GM19099 (cell line): ENCODE data around the gene CCDC85A.

Experiments used
- POLR2A ChIP-seq: IDR thresholded peaks from 3 replicates; pipeline ENCODE4 v1.6.1; 2011; ENCODE audit warnings: low read depth; ENCODE audit not compliant: insufficient read length; ENCODE audit errors: extremely low read depth

Gene CCDC85A

DNA sequence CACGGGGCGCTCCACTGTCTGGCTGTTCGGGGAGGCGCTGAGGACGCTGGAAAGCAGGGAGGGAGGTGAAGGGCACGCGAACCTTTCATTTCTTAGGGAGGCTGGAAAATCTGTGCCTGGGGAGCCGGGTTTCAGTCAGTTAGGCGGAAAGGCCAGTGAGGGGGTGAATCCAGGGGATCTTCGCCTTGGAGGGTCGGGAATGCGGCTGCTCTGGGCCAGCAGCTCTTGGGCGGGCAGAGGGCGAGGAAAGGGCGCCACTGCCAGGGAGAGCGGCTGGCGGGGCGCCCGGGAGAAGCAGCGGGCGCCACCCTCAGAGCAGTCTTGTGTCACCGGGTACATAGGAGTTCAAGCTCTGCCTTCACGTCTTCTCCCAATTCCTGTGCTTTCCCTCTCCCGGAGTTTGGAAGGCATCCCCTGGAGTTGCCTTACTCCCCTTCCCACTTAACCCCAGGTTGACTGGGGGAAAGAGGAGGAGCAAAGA is 1.4 kb downstream of the CCDC85A start:
- no peak for TF ChIP-seq POLR2A

DNA sequence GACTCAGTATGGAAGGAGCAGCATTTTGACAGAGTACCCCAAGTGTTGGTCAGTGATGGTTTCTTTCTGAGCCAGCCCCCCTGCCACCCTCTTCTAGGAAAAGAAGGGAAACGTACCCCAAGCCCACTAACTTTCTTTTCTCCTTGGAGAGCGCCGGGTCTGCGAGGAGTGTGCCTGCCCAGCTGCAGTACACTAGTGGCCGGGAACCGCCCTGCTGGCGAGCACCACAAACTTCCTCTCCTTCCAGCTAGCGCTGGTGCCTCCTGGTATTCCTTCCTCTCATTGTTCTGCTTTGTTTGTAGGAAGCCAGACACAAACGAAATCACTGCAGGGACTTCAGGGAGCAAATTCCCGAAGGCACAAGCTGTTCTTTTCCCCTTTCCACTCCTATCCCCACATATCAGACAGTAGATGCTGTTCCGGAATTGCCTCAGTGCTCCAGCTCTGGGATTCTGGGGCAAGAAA is 1.8 kb downstream of the CCDC85A start:
- no peak for TF ChIP-seq POLR2A

DNA sequence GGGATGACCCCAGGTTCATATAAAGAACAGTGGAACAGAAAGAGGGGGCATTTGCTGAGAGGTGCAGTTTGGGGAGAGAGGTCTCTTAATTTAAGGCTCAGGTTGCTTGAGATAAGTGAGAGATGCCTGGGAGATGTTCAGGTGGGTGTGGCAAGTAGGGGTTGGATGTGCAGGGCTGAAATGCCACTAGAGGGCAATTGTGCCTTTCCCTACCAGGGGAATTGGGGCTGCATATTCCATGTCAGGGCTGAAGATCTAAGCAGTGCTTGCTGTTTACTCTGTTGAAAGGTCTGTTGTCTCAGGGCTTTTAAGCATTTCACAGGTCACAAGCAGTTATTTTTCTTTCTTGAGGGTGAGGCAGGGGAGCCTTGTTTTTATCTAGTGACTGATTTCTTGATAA is 7.8 kb downstream of the CCDC85A start:
- no peak for TF ChIP-seq POLR2A

DNA sequence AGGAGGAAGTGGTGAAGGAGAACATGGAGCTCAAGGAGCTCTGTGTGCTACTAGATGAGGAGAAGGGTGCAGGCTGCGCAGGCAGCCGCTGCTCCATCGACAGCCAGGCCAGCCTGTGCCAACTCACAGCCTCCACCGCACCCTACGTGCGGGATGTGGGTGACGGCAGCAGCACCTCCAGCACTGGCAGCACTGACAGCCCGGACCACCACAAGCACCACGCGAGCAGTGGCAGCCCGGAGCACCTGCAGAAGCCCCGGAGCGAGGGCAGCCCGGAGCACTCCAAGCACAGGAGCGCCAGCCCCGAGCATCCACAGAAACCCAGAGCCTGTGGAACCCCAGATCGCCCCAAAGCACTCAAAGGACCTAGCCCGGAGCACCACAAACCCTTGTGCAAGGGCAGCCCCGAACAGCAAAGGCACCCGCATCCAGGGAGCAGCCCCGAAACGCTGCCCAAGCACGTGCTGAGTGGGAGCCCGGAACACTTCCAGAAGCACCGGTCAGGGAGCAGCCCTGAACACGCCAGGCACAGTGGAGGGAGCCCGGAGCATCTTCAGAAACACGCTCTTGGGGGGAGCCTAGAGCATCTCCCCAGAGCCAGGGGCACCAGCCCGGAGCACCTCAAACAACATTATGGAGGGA is 9.0 kb downstream of the CCDC85A start:
- TF ChIP-seq POLR2A, result no peak

DNA sequence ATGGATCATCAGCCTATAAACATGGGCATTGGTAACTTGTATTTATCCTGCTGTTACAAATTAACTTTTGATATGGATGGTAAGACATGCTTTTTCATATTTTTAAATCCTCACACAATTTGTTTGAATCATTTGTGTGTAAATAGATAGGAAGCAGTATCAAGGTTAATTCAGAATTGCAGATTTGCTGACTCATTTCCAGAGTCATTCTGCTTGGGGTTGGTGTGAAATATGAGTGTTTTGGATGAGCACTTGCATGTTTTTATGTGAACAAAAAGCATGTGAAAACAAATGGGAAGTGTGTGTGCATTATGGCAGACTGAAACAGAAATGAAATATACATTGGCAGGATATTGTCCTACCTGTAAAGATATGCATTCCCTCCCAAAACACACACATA is 11.8 kb downstream of the CCDC85A start:
- TF ChIP-seq POLR2A, result no peak

DNA sequence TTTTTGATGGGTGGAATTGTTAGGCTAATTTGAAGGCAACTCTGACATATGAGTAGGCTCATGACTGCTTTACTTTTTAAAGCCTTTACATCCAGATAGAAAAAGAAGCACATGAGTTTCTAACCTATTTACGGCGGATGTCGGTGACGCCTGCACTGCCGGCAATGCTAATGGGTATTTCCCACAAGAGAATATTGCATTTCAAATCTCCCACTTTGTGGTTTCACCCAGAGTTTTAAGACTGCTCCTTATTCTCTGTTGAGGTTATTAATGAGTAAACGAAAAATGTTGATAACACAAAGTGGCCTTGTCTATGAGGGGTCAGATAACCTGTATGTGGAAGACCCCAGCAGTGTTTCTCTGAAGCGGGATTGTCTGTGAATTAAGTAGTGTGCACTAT is 14.0 kb downstream of the CCDC85A start:
- TF ChIP-seq POLR2A, result no peak

DNA sequence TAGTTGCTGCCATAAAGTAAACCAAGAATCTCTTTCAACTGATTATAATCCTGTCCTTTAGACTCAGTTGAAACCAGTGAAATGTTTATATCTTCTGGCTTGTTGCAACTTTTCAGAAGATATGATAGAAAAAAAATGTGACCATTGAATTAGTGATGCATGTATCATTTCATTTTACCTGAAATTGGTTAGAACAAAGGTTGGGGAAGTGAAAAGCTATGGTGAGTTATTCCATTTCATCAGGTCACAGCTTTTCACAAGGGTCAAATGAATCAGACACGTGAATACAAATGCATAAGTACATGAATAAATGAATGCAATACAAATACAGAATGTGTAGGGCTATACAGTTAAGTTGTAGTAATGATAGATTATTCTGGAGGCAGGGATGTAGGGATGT is 15.1 kb downstream of the CCDC85A start:
- TF ChIP-seq POLR2A, result no peak

DNA sequence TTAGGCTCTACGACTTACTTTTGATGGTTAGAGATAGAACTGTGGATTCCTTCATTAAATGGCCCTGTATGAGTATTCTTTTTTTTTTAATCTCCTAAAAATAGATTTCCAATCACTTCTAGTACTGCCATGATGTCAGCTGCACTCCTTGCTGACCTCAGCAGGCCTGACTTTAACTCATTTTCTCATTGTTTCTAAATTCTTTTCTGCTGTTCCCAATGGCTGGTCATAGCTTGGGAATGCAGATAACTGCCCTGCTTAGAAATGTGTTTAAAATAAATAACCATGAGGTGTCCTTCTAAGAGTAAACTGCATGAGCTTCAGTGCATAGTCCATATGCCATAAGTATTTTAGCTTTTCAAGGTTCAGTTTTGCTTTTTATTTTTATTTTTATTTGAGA is 15.7 kb downstream of the CCDC85A start:
- TF ChIP-seq POLR2A, result no peak

DNA sequence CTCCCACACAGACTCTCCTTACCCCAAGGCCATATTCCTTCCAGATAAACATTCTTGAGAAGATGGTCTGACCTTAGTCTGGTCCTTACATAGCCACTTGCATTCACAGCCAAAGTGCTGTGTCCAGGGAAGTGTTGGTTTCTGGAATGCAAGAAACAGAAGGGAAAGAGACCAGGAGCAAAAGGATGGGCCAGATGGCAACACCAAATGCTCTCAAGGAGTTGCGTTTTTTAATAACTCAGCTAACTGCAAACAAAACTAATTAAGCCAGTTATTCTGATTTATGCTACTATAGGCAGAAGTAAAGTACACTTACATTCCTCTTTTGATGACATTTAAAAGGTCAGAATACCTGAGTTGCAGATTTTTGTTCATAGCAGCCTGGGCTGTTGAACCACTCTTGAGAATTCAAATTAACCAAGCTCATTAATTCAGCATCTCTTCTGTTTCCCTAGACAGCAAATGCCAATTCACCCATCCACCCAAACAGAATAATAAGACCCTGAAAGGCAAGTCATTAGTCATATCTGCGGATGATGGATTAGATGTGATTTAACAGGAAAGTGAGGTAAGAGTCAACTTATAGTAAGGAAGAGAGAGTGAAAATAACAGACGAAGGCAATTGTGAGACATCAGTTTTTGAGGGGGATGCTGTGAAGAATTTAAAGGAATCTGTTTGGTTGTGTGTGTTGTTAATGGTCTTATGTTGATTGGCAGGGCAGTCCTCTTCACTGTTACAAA is 18.8 kb downstream of the CCDC85A start:
- no peak for TF ChIP-seq POLR2A

DNA sequence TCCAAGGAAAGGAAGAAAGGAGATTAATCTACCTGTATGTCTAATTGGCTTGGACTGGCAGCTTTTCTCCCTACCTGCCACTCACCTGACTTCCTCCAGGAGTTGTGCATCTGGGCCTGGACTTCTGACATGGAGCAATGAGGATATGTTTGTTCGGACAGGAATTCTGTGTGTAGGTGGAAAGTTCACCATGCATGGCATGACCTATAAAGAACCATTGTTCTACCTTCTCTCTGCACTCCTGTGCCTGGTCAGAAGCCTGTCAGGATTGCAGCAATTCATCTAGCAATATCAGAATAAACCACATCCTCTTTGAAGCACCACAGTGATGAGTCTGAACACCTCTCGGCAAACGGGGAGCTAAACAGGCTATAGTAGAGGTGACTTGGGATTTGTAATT is 20.8 kb downstream of the CCDC85A start:
- TF ChIP-seq POLR2A, result no peak

DNA sequence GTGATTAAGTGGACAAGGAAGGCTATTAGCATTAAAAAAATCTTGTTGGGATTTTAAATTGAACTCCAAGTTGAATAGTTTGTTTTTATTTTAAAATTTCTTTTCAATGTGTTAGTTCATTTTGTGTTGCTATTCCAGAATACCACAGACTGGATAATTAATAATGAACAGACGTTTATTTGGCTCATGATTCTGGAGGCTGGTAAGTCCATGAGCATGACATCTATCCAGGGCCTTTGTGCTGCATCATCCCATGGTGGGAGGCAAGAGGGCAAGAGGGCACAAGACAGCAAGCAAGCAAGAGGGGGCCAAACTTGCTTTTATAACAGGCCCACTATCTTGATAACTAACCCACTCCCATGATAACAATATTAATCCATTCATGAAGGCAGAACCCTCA is 22.5 kb downstream of the CCDC85A start:
- no peak for TF ChIP-seq POLR2A

DNA sequence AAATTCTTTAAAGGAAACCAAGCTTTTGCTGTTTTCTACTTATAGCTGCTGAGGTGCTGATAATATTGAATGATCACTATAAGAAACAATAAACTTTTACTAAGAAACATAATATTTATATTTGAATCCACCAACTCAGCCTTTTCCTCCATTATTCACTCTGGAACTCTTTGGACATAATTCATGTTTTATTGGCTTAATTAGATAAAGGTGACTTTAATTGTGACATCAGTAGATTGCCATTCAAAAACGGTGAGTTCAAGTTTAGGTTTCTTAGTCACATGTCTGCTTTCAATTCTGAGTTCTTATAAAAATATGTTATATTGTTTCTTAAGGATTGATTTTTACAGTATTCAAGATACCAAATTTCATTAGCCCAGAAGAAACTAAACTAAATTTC is 24.0 kb downstream of the CCDC85A start:
- TF ChIP-seq POLR2A, result no peak

DNA sequence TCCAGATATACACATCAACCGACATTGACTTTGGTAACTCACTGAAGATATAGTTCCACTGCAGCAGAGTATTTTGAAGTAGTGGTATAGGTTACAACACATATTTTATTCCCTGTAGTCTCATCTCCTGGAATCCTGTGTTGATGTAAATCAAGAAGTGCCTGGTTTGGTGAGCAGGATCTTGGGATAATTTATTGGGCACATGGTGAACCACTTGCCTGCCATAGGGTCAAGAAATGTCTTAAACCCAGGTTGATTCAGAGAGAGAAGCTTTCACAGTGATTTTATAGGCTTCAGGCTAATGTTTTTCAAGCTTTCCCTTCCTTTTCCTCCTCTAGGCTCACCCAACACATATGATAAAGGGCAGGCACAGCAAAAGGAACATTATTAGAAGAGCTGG is 24.6 kb downstream of the CCDC85A start:
- no peak for TF ChIP-seq POLR2A

DNA sequence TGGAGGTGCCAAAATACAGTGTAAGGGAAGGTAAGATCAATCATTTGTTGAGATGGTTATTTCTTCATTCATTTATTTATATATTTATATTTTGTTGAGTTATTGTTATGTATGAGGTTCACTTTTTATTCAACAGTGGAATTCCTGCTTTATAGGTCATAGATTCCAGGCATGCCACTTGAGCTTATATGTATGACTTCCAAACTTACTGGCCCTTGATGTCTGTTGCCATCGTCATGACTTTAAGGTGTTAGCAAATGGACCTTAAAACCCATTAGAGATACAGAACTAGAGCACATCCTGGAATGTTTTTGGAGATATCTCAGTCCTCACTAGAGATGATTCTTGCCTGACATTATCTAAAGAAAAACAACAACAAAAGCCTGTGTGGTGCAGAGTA is 25.9 kb downstream of the CCDC85A start:
- no peak for TF ChIP-seq POLR2A

DNA sequence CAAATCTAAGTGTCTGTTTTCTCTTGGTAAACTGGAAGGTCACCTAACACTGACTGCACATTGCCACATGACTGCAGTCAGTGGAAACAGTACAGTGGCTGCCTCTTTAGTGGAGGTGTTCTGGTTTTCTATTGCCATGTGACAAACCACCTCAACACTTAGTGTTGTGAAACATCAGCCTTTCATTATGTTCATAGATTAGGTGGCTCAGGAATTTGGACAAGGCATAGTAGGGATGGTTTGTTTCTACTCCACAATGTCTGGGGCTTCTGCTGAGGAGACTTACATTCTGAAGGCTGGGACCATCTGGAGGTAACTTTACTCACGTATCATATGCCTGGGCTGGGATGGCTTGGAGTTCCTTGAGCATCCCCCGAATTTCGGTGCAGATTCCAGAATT is 26.5 kb downstream of the CCDC85A start:
- TF ChIP-seq POLR2A, result no peak

DNA sequence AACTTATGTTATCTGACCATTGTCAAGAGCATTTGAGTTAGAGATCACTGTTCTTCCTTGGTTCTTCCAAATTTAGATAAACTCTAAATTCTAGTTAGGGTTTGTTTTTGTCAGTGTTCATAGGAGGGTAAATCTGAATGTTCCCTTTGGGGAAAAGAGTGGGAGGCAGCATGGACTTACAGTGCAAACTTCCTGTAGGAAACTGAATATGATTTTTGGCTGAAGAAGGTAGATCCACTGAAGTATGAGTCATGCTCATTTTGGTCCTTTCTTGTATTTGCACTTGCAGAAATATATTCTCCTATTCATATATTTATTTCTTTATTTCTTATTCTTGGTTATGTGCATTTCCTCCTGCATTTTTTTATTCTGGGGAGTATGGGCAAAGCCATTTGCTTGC is 27.3 kb downstream of the CCDC85A start:
- TF ChIP-seq POLR2A, result no peak
